LNCaP clone FGC (cell line): ENCODE data around the gene LRRC4.

Experiments
- DNase-seq: peaks from one replicate; pipeline ENCODE4 v3.0.0-alpha.2; 2011; ENCODE audit warnings: low read depth
- H3K4me3 ChIP-seq: 2 replicates; pipeline ENCODE4 v1.5.1; 2011; ENCODE audit warnings: mild to moderate bottlenecking, low read depth, low read length, control low read depth
- TF ChIP-seq, protein P1 (sequence below): IDR thresholded peaks from 2 replicates; pipeline ENCODE4 v1.5.1; 2012; ENCODE audit warnings: mild to moderate bottlenecking; ENCODE audit not compliant: control insufficient read depth, insufficient read depth; ENCODE audit errors: extremely low read depth

Gene LRRC4

GRCh38 chr7:127979728-127980126, 51.5 kb downstream of the LRRC4 start:
- no peak overlapping the region for H3K4me3 ChIP-seq
- no peak for DNase-seq
- TF ChIP-seq, protein P1, sequence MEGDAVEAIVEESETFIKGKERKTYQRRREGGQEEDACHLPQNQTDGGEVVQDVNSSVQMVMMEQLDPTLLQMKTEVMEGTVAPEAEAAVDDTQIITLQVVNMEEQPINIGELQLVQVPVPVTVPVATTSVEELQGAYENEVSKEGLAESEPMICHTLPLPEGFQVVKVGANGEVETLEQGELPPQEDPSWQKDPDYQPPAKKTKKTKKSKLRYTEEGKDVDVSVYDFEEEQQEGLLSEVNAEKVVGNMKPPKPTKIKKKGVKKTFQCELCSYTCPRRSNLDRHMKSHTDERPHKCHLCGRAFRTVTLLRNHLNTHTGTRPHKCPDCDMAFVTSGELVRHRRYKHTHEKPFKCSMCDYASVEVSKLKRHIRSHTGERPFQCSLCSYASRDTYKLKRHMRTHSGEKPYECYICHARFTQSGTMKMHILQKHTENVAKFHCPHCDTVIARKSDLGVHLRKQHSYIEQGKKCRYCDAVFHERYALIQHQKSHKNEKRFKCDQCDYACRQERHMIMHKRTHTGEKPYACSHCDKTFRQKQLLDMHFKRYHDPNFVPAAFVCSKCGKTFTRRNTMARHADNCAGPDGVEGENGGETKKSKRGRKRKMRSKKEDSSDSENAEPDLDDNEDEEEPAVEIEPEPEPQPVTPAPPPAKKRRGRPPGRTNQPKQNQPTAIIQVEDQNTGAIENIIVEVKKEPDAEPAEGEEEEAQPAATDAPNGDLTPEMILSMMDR: no peak

- no peak for DNase-seq
- no peak overlapping the region for H3K4me3 ChIP-seq
- TF ChIP-seq, protein P1: no peak
Measured at GRCh38 chr7:127979113-127979727, 52.0 kb downstream of the LRRC4 start.

DNA sequence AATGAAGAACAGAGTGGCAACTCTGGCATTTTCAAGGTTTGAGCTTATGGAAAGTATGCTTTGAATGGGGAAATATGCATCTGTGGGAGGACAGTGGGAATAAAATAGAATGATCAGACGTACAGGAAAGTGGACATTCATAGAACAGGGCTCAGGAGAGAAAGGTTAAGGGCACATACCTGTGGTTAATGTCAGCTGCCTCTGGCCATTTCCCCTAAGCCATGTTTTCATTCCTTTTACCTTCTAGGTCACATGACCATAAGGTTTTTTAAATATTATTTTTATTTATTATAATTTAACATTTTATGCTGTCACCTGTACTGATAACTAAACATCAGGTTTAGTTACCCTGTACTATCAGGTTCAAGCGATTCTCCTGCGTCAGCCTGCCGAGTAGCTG, 52.8 kb downstream of the LRRC4 start:
- TF ChIP-seq, protein P1: no peak
- no peak for DNase-seq
- H3K4me3 ChIP-seq: no peak overlapping the region
